ENCODE results near the gene DOK1.

The DOK1 gene

DNA sequence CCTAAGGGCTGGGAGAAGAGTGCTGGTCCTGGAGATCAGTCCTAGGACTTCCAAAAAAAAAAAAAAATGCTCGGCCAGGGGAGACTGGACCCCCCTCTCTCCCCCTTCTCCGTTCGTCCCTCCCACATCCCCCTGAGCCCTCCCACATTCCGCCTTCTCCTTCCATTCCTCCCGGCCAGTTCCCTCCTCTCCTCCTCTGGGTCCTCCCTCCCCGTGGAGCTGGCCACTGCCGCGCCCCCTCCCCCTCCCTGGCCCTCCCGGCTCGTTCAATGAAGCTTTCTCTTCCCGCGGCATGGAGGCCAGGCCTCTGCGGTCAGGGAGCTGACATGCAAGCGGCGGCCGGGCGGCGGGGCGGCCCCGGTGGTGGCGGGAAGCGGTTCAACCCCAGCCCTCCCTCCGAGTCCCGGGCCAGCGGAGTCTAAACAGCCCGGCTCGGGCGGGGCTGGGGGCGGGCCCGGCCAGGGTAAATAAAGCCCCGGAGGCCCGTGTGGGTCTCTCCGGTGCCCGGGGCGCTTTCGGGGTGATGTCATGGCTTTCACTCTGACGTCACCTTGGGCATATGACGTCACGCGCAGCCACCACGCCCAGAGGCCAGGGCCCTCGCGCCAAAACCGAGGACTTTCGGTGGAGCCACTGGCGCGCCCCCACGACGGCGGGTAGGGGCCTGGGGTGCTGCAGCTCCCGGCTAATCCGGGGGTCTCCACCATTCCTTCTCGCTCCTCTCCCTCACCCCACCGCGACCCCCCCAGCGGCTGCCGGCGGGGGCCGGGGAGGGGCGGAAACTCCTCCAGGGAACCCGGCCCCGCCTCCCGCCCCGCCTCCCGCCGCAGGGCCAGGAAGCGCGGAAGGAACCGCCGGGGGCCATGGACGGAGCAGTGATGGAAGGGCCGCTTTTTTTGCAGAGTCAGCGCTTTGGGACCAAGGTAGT, at the start of gene DOK1, which contains the start of gene LOXL3:
Gene DOK1, plus strand, starts transcription at position 829 of the 928 bp plus-strand sequence. Its CDS starts 35 bp downstream, at position 864.
Gene LOXL3, minus strand, starts transcription at position 51 of the 928 bp plus-strand sequence. CDS start 1,308 bp downstream, outside the sequence.
- DNase-seq (ENCODE audit: low read depth): peak; percentile 89
- TF ChIP-seq, protein P1, sequence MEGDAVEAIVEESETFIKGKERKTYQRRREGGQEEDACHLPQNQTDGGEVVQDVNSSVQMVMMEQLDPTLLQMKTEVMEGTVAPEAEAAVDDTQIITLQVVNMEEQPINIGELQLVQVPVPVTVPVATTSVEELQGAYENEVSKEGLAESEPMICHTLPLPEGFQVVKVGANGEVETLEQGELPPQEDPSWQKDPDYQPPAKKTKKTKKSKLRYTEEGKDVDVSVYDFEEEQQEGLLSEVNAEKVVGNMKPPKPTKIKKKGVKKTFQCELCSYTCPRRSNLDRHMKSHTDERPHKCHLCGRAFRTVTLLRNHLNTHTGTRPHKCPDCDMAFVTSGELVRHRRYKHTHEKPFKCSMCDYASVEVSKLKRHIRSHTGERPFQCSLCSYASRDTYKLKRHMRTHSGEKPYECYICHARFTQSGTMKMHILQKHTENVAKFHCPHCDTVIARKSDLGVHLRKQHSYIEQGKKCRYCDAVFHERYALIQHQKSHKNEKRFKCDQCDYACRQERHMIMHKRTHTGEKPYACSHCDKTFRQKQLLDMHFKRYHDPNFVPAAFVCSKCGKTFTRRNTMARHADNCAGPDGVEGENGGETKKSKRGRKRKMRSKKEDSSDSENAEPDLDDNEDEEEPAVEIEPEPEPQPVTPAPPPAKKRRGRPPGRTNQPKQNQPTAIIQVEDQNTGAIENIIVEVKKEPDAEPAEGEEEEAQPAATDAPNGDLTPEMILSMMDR (IDR thresholded peaks at IDR 0.05; ENCODE audit: low read depth, low read length, missing control alignments): no peak
- peak within 1 kb of the TSS; percentile 92 for H3K4me3 ChIP-seq (ENCODE audit: low read depth, low read length)
- in situ Hi-C loops (cut with HindIII; ENCODE audit: low sequenced_read_pairs): no loop called here

DNA sequence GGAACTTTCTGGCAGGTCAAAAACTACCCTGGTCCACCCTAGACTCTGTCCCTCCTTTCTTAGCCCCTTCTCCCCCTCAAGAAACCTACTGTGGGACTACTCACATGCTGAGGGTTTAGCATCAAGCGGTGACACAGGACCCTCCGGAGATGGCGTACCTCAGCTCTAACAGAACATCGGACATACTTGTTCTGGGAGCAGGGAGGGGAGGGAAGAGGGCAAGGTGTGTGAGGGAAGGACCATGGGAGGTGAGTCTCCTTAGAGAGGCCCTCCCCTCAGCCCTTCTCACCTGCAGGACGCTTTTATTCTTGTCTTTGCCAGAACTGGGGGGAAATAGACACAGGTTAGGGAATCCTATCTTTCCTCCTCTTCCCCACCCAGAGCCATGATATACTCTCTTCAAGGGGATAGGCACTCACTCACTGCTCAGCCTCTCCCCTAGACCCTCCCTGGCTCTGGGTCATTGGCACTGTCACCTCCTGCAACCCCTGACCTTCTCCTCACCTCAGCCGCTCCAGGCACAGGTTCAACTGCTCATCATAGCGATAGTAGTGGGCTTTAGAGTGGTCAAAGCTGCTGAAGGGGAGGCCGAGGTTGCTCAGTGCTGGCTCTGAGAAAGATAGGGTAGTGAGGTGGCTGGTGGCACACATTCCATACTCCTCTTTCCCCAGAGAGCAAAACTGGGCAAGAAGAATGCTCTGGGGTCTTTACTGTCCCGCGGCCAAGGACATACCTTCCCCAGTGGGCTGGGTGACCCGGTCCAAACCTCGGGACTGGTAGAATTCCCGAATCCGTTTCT, 48.9 kb upstream of the DOK1 start:
- in situ Hi-C loops (cut with HindIII; ENCODE audit: low sequenced_read_pairs): no loop called here
- TF ChIP-seq, protein P1 (IDR thresholded peaks at IDR 0.05; ENCODE audit: low read depth, low read length, missing control alignments): no peak
- DNase-seq (ENCODE audit: low read depth): no peak
- H3K4me3 ChIP-seq (ENCODE audit: low read depth, low read length): peak overlapping the region; percentile 14

DNA sequence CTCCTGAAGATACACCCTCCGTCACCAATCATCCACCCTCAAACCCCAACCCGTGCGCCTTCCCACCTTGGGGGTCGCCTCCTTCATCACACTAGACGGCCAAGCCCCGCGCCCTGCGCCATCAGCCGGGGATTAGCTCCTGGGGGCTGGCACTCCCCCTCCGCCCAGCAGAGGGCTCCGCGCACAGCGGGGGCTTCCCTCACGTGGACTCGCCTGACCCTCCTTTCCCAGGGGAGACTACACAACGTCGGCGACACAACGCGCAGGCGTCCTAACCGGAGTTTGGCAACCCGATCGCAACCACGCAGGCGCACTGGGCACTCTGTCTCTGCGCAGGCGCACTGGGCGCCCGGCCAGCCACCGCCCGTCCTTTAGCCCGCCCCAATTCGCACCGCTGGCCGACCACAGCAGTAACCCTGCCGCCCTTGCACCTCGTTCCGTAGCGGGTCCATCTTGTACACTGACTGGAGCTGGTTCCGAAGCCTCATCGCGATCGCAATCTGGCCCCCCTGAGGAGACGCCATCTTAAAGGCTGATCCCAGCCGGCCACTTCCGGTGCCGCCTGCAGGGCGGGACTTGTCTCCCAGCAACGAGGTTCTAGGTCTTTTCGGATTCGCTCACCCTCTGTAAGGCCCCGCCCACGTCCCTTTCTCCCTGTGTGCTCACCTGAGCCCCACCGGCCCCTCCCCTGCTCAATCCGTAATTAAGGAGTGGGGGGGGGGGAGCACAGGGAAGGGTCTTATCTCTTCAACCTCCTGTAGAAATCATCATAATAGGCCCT, 47.2 kb upstream of the DOK1 start, which contains the start of gene PCGF1:
Gene PCGF1, minus strand, starts transcription at position 551 of the 781 bp plus-strand sequence. Its CDS starts 27 bp downstream, at position 524.
- TF ChIP-seq, protein P1 (IDR thresholded peaks at IDR 0.05; ENCODE audit: low read depth, low read length, missing control alignments): peak; percentile 27
- peak within 1 kb of the TSS; percentile 89 for H3K4me3 ChIP-seq (ENCODE audit: low read depth, low read length)
- in situ Hi-C loops (cut with HindIII; ENCODE audit: low sequenced_read_pairs): no loop called here
- peak; percentile 93 for DNase-seq (ENCODE audit: low read depth)

DNA sequence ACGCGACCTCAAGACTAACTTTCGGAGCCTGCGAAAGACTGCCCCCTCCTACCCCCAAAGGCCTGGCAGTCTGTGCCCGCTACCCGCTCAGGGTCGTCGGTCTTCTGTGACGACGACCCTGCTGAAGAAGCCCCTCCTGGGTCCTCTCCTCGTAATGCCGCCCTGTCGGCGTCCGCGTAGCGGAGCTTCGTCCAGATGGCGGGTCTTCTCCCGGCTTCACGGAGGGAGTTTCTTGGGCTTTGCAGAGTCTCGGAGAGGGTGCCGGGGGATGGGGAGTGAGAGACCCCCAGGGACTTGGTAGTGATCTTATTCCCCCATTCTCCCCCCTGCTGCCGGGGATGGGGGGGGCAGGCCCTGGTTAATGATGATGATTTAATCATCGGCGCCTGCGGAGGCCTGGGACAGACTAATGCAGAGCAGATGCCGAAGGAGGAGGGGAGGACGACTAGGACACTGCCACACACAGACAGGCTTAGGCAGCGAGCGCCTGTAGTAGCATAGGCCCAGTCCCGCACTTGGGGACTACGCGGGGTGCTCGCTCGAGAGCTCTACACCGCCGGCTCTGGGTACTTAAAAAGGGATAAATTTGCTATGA, 46.5 kb upstream of the DOK1 start:
- TF ChIP-seq, protein P1 (IDR thresholded peaks at IDR 0.05; ENCODE audit: low read depth, low read length, missing control alignments): no peak
- H3K4me3 ChIP-seq (ENCODE audit: low read depth, low read length): peak overlapping the region; percentile 89
- in situ Hi-C loops (cut with HindIII; ENCODE audit: low sequenced_read_pairs): no loop called here
- DNase-seq (ENCODE audit: low read depth): no peak

DNA sequence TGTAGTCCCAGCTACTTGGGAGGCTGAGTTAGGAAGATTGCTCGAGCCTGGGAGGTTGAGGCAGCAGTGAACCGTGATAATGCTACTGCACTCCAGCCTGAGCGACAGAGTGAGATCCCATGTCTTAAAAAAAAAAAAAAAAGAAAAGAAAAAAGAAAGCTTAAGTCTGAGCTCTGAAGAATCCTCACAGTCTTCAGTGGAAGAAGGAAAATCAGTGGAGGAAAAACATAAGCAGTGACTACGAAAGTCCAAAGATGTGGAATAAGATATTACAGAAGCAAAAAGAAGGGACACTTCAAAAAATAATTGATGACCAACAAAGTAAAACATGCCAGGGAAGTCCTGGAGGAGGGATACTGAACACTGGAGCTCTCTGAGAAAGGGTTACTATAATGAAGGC, 44.2 kb upstream of the DOK1 start:
- DNase-seq (ENCODE audit: low read depth): no peak
- TF ChIP-seq, protein P1 (IDR thresholded peaks at IDR 0.05; ENCODE audit: low read depth, low read length, missing control alignments): no peak
- no peak overlapping the region for H3K4me3 ChIP-seq (ENCODE audit: low read depth, low read length)
- in situ Hi-C loops (cut with HindIII; ENCODE audit: low sequenced_read_pairs): no loop called here

Measured in astrocyte of the cerebellum (primary cell).